ENCODE data around the gene SSR1. TPM values are rescaled to one million over a fixed set of nuclear protein-coding genes. Genes with fewer than 3 reads are reported as not detected.
"Not testable (repeated sequence)": the region's sequence is repeated elsewhere in the genome, so short reads cannot be mapped to it uniquely, and the experiment has no call there.

Gene SSR1
- total and polyA plus RNA-seq, 9 of the 15 experiments (the other 6 are each of a cell fraction or from before 2014, with no cell fraction given), result 87.7 to 220 (median 144) TPM

DNA sequence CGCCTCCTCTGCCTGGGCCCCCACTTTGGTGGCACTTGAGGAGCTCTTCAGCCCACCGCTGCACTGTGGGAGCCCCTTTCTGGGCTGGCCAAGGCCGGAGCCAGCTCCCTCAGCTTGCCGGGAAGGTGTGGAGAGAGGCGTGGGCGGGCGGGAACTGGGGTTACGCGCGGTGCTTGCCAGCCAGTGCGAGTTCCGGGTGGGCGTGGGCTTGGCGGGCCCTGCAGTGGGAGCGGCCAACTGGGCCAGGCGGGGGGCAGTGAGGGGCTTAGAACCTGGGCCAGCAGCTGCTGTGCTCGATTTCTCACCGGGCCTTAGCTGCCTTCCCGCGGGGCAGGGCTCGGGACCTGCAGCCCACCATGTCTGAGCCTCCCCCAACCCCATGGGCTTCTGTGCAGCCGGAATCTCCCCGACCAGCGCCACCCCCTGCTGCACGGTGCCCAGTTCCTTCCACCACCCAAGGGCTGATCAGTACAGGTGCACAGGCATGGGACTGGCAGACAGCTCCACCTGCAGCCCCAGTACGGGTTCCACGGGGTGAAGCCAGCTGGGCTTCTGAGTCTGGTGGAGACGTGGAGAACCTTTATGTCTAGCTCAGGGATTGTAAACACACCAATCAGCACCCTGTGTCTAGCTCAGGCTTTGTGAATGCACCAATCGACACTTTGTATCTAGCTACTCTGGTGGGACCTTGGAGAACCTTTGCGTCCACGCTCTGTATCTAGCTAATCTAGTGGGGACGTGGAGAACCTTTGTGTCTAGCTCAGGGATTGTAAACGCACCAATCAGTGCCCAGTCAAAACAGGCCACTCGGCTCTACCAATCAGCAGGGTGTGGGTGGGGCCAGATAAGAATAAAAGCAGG lies 2.3 kb upstream of the SSR1 start:
- H3K9me1 ChIP-seq (ENCODE audit: control insufficient read depth, insufficient read depth, low read length); H3K9ac ChIP-seq (ENCODE audit: insufficient read depth in 1 of 2, low read depth in 2 of 2, low read length in 2 of 2); FAIRE-seq; H4K20me1 ChIP-seq (replicated peaks; ENCODE audit: control insufficient read depth, insufficient read depth, low read length); H3K4me3 ChIP-seq; H3K36me3 ChIP-seq (ENCODE audit: control insufficient read depth, insufficient read depth, low read length); ATAC-seq; DNase-seq (ENCODE audit: extremely low read depth in 1 of 4, low spot score in 3 of 4); H3K4me2 ChIP-seq (ENCODE audit: insufficient read depth, low read length); BruUV-seq (replicated peaks); H3K27me3 ChIP-seq (ENCODE audit: control insufficient read depth in 2 of 2, insufficient read depth in 2 of 2, low read length in 2 of 2); CTCF ChIA-PET (ENCODE audit: low intra/inter-chr PET ratio); intact Hi-C loops (cut with micrococcal nuclease); in situ Hi-C loops (cut with MboI); H3K27ac ChIP-seq (ENCODE audit: extremely low read depth, low read depth, low read length); H3K9me3 ChIP-seq (replicated peaks; ENCODE audit: control insufficient read depth, insufficient read depth, low read depth, low read length): not testable (repeated sequence)
- peaks cover 19 to 26% of the 10 kb centered on the region in 2 experiments; a peak in 4 of 5 replicates for H3K4me1 ChIP-seq (replicated peaks in 1 of 2; ENCODE audit: control insufficient read depth in 2 of 2, insufficient read depth in 2 of 2, low read length in 2 of 2)
- POLR2A ChIA-PET, result interaction anchor here (0.7 to 1.9 kb wide), 8 partner anchors 9 to 30 kb away, joined by 3 to 5 read pairs (median 3); no protein-coding TSS in a partner anchor
- 80% methylated on average over 31 of the region's 34 CpGs for WGBS (ENCODE audit: insufficient coverage, low coverage, missing lambda C conversion rate)
- TF ChIP-seq SREBF1 (IDR thresholded peaks at IDR 0.05; ENCODE audit: borderline replicate concordance, low read depth, low read length) (0 out of 2 replicates have a peak, but pooled peaks have one; percentile 61), NFYB (IDR thresholded peaks at IDR 0.05; ENCODE audit: extremely low read depth, insufficient read length) (peak; percentile 68)
- peaks cover 27% of the 10 kb centered on the region for H3K79me2 ChIP-seq (ENCODE audit: control insufficient read depth, insufficient read depth, low read length)
- H2AFZ ChIP-seq (ENCODE audit: low read depth, low read length), result peak overlapping the region; percentile 37

DNA sequence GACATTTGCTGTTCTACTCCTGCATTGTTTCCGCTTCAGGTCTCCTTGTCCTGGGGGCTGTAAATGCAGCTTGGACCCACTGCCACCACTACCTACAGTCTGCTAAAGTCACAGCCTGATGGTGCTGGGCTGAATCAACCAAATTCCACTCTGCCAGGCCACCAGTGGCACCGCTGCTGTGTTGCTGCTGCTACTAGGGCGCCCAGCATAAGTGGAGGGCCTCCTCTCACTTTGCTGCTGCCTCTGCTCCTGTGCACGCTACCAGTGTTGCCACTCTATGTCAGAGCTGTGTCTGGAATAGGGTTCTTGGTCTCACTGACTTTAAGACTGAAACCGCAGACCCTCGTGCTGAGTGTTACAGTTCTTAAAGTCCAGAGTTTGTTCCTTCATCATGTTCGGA lies 1.4 kb upstream of the SSR1 start:
- Histone ChIP-seq H3K4me2 (ENCODE audit: insufficient read depth, low read length) (no peak overlapping the region), H3K4me1 (replicated peaks in 1 of 2; ENCODE audit: control insufficient read depth in 2 of 2, insufficient read depth in 2 of 2, low read length in 2 of 2) (peaks cover 19 to 29% of the 10 kb centered on the region in 2 experiments; a peak in 4 of 5 replicates), H2AFZ (ENCODE audit: low read depth, low read length) (peak overlapping the region; percentile 90), H3K9me3 (replicated peaks; ENCODE audit: control insufficient read depth, insufficient read depth, low read depth, low read length) (peaks cover 3% of the 10 kb centered on the region; the same call in 1 of the 2 replicates), H3K9ac (ENCODE audit: insufficient read depth in 1 of 2, low read depth in 2 of 2, low read length in 2 of 2) (peak overlapping the region in 1 of 2 experiments; percentile 73; a peak in 1 of 4 replicates), H3K9me1 (ENCODE audit: control insufficient read depth, insufficient read depth, low read length) (no peaks in the 10 kb centered on the region), H3K27me3 (ENCODE audit: control insufficient read depth in 2 of 2, insufficient read depth in 2 of 2, low read length in 2 of 2) (no peaks in the 10 kb centered on the region), H4K20me1 (replicated peaks; ENCODE audit: control insufficient read depth, insufficient read depth, low read length) (no peaks in the 10 kb centered on the region; the same call in 1 of the 2 replicates), H3K79me2 (ENCODE audit: control insufficient read depth, insufficient read depth, low read length) (peaks cover 36% of the 10 kb centered on the region), H3K36me3 (ENCODE audit: control insufficient read depth, insufficient read depth, low read length) (peaks cover 18% of the 10 kb centered on the region; the same call in 2 of the 3 replicates), H3K4me3 (no peak overlapping the region), H3K27ac (ENCODE audit: extremely low read depth, low read depth, low read length) (no peak overlapping the region)
- 93% methylated on average over 7 of the region's 7 CpGs for WGBS (ENCODE audit: insufficient coverage, low coverage, missing lambda C conversion rate)
- CTCF ChIA-PET (ENCODE audit: low intra/inter-chr PET ratio), result no interaction called here
- POLR2A ChIA-PET, result interaction anchor here (1.2 to 1.9 kb wide), 4 partner anchors 10 to 30 kb away, joined by 4 to 6 read pairs (median 5); no protein-coding TSS in a partner anchor
- no peak for FAIRE-seq
- intact Hi-C loops (cut with micrococcal nuclease), result no loop called here
- ATAC-seq, result no peak
- no TSS peak for BruUV-seq (replicated peaks)
- no peak for DNase-seq (ENCODE audit: extremely low read depth in 1 of 4, low spot score in 3 of 4)
- in situ Hi-C loops (cut with MboI), result no loop called here
- TF ChIP-seq ZNF707 (CRISPR knock-in tag; conservative IDR thresholded peaks at IDR 0.05) (no peak), BCL6 (CRISPR knock-in tag; IDR thresholded peaks at IDR 0.05) (no peak), SAFB2 (IDR thresholded peaks at IDR 0.05; ENCODE audit: borderline replicate concordance, low read depth, low read length, severe bottlenecking) (no peak), ZFPM2 (CRISPR knock-in tag; IDR thresholded peaks at IDR 0.05) (no peak)
- TF ChIP-seq, protein P1, sequence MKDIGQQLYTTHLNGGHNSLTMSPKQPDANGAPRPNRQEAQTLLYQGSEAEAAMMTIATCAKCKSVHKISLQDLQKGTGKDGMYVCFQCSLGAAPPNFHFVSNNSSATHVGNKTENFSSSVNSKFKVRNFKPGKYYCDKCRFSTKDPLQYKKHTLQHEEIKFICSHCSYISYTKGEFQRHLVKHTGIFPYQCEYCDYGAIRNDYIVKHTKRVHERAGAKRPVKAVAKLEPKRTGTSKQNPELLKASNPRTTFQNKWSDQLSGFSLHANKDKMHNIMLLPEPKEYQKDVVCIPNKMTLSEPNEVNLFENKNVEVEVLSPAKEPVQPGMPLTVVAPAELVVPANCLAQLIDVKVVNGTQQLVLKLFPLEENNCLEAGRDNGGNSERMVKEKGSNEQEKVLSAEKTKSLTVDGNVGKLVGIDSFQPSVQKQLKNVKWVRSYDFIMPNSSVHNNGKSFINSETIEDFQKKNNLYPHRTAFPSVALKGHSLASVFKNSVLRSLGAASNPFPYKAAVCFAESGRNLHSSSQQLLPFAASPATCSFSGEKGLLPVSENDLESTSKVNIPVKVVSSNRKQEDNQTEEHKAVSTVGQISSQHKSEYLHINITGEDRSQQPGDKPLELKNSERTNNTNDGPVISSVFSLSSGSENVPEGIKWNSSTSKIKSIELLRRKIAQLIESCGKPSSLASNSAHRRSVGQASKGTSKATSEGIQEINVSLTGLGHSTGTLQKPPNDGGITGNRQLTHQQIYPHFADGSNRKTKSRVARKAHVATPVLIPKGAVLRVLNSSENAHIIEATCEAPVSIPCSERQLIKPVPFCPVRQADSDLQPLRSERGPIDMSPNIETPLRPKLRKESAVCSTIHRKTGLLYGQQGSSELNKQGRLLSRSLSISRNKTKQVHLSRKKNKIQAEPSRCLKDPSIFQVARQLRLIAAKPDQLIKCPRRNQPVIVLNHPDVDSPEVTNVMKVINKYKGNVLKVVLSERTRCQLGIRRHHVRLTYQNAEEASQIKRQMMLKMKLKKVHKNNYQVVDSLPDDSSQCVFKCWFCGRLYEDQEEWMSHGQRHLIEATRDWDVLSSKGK (CRISPR knock-in tag; IDR thresholded peaks at IDR 0.05), result no peak
